Erythroblast (primary cell): ENCODE measurements around the gene PDPN.

Source experiments
- DNase-seq, 2 experiments: peaks; one replicate each; lab custom pipeline; 2025; lab: John Stamatoyannopoulos, UW
- GATA1 ChIP-seq: IDR thresholded peaks from 2 replicates; pipeline ENCODE4 v1.6.1; 2011; ENCODE audit warnings: low read depth, mild to moderate bottlenecking, control low read depth, low read length, moderate library complexity
- POLR2A ChIP-seq: IDR thresholded peaks from 2 replicates; pipeline ENCODE4 v1.6.1; 2011; ENCODE audit warnings: mild to moderate bottlenecking, low read length

Gene PDPN, protein sequence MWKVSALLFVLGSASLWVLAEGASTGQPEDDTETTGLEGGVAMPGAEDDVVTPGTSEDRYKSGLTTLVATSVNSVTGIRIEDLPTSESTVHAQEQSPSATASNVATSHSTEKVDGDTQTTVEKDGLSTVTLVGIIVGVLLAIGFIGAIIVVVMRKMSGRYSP

DNA sequence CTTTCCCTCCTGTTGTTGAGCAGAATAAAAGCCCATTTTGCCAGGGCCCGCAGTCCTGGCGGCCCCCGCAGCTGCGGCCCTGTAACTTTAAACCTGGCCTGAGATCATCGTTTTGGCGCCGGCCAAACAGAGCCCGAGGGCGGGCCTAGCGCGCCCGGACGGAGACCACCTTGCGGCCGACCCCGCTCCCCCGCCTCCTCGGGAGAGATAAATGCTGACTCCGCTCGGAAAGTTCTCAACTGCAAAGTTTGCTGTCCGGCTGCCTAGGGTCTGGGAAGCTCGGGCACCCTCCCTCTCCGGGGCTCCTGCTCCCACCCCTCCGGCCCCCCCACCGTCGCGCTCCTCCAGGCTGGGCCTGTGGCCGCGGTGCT, at the start of gene PDPN:
Gene PDPN (plus strand): TSS at position 238 of the 371 bp plus-strand sequence. CDS start 202 bp downstream, outside the sequence.
- TF ChIP-seq POLR2A (no peak), GATA1 (no peak)
- no peak for DNase-seq

GRCh38 chr1:13535227-13535626, 48.4 kb upstream of the PDPN start:
- TF ChIP-seq GATA1, result no peak

GRCh38 chr1:13536571-13536970, 47.1 kb upstream of the PDPN start:
- no peak for TF ChIP-seq GATA1

More at GRCh38 chr1:13535227-13535626, 48.4 kb upstream of the PDPN start:
- DNase-seq, result no peak

GRCh38 chr1:13538832-13539231, 44.8 kb upstream of the PDPN start:
- TF ChIP-seq POLR2A (no peak), GATA1 (no peak)

More at GRCh38 chr1:13536571-13536970, 47.1 kb upstream of the PDPN start:
- no peak for DNase-seq

DNA sequence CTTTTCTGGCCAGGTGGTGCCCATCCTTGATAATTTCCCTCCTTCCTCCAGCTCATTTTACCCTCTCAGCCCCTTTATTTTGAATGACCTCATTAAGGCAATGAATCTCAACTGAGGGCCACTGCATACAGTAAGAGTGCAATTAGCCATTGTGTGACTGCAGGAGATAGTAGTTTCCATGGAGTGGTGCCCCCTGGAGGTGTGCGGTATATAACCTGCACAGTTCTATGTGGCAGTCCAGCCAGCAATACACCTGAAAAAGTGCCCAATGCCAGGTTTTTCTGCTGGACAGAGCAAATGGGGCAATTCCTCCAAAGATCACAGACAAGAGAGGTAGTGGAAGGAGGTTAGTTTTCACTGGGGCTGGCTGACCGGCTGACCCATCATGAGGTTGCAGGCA, 43.9 kb upstream of the PDPN start:
- TF ChIP-seq GATA1, result no peak
- TF ChIP-seq POLR2A, result no peak
- no peak for DNase-seq

More at GRCh38 chr1:13538832-13539231, 44.8 kb upstream of the PDPN start:
- DNase-seq, result no peak

- DNase-seq, result no peak
- no peak for TF ChIP-seq GATA1
- no peak for TF ChIP-seq POLR2A
Measured at GRCh38 chr1:13540866-13541265, 42.8 kb upstream of the PDPN start.

DNA sequence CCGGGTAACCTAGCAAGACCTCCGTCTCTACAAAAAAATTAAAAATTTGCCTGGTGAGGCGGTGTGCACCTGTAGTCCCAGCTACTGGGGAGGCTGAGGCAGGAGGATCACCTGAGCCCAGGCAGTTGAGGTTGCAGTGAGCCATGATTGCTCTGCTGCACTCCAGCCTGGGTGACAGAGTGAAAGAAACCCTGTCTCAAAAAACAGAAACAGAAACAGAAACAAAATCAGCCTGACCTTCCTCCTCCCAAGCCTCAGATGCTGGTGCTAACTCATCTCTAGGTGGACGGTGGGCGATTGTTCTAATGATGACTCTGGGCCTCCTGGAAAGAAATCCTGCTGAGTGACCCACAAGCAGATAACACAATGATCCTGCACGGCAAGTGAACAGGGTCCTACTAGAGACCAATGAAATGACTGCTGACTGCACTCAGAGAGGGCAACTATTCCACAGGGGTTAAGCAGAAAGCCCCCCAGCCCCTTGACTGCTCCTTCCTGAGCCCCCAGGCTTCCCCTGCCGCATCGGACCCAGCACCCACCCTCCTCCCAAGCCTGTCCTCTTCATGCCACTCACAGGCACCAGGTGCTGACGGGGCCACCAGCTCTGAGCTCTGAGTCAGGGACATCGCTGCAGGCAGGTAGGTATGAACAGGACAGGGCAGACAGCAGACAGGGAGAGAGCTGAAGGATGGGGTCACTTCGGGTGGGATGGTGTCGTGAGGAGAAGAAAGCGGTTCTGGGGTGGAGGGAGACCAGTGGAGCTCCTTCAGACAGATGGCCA, 42.0 kb upstream of the PDPN start:
- DNase-seq, result no peak
- no peak for TF ChIP-seq GATA1
- TF ChIP-seq POLR2A, result no peak

GRCh38 chr1:13543451-13544220, 40.0 kb upstream of the PDPN start:
- DNase-seq, result no peak
- TF ChIP-seq POLR2A (no peak), GATA1 (no peak)

DNA sequence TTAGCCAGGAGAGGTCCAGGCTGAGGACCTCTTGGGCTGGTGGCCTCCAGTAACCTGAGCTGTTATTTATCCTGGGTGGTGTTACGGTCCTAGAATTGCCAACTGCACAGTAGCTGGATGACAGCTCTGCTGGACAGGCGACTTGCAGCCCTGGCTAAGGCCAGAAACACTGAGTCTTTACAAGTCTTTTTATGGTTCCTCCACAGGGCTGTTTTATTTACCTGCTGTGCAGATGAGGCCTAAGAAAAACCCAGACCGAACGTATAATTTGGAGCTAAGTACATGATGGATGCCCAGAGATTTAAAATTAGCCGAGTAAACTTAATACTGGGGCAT, 39.4 kb upstream of the PDPN start:
- no peak for TF ChIP-seq GATA1
- TF ChIP-seq POLR2A, result no peak
- DNase-seq, result no peak

GRCh38 chr1:13546791-13547190, 36.8 kb upstream of the PDPN start:
- TF ChIP-seq POLR2A, result no peak
- no peak for DNase-seq

DNA sequence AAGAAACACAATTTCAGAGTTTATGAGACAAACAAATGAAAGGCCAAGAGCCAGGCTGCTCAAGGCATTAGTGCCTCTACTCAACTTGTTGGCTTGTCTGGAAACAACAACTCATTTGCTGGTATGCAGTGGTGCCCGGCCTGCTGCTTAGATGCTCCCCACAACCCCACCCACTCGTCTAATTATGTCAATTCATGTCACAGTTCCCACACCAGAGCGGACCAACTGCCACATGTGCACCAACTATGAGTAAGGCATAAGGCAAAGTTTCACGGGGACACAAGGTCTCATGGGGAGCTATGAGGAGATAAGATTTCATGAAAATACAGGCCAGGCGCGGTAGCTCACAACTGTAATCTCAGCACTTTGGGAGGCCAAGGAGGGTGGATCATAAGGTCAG, 35.4 kb upstream of the PDPN start:
- TF ChIP-seq POLR2A, result no peak
- TF ChIP-seq GATA1, result no peak
- no peak for DNase-seq

- DNase-seq, result no peak
- TF ChIP-seq POLR2A, result no peak
- no peak for TF ChIP-seq GATA1
Measured at GRCh38 chr1:13549021-13549420, 34.6 kb upstream of the PDPN start.

DNA sequence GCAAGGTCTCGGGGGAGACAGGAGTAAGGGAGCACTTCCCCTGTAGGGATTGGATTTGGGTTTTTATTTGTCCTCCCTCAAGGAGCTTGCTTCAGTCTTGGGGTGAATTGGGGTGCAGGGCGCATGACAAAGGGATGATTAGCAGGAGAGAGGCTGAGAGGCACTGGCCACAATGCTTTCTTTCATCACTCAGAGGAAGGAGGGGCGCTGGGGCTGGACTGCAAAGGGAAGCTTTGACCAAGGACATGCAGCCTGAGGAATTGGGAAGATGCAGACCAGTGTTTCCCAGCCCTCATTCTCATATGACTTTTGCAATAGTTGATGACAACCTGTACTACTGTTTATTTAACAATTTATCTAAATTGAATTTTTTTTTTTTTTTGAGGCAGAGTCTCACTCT, 34.1 kb upstream of the PDPN start:
- no peak for DNase-seq
- TF ChIP-seq GATA1 (no peak), POLR2A (no peak)

- TF ChIP-seq GATA1 (no peak), POLR2A (no peak)
- no peak for DNase-seq
Measured at GRCh38 chr1:13550663-13551062, 33.0 kb upstream of the PDPN start.

GRCh38 chr1:13554798-13555197, 28.8 kb upstream of the PDPN start:
- DNase-seq, result no peak
- TF ChIP-seq POLR2A, result no peak
- no peak for TF ChIP-seq GATA1
